Testis (tissue), 3 donors: ENCODE results near the gene CYBA. TPM values are rescaled to one million over a fixed set of nuclear protein-coding genes. Genes with fewer than 3 reads are reported as not detected.
A peak's percentile ranks its signal among the peaks of the same experiment; 100 is the strongest.

Experiments used
- DNase-seq: peaks from one replicate; pipeline ENCODE4 v3.0.0-alpha.2; 2019
- H3K27ac ChIP-seq, 2 donors: fragments of 200-600 bp; sonication (generic); one replicate each; pipeline ENCODE4 v1.5.1; 2019
- H3K27me3 ChIP-seq: fragments of 200-600 bp; sonication (generic); one replicate; pipeline ENCODE4 v1.5.1; 2019
- H3K36me3 ChIP-seq: fragments of 200-600 bp; sonication (generic); one replicate; pipeline ENCODE4 v1.5.1; 2017; ENCODE audit warnings: low read depth; ENCODE audit errors: missing control alignments
- H3K4me1 ChIP-seq: fragments of 200-600 bp; sonication (generic); one replicate; pipeline ENCODE4 v1.5.1; 2019
- H3K4me3 ChIP-seq, 2 donors: fragments of 200-600 bp; sonication (generic); one replicate each; pipeline ENCODE4 v1.5.1; 2017 to 2019
- H3K9me3 ChIP-seq: fragments of 200-600 bp; sonication (generic); one replicate; pipeline ENCODE4 v1.5.1; 2017
- CTCF ChIP-seq, 3 experiments: fragments of 450-650 bp in 2 of 3; fragments of 200-600 bp in 1 of 3; sonication (generic) in 1 of 3; IDR thresholded peaks; one replicate each; pipeline ENCODE4 v1.5.1; 2016 to 2019; ENCODE audit warnings: antibody characterized with exemption in 3 of 3, mild to moderate bottlenecking in 2 of 3, moderate library complexity in 1 of 3
- POLR2A ChIP-seq: fragments of 450-650 bp; IDR thresholded peaks from one replicate; pipeline ENCODE4 v1.6.1; 2017; ENCODE audit warnings: antibody characterized with exemption, mild to moderate bottlenecking, moderate library complexity
- WGBS, 2 donors: methylation state at CpG; one replicate each; pipeline ENCODE4 v1.1.5; 2018; 5-methylcytosine and 5-hydroxymethylcytosine counted together
- intact Hi-C: fragments of 100-400 bp; cut with DNase I; formaldehyde crosslinking; loops from one replicate; pipeline ENCODE4 v1.15.1; 2023; ENCODE audit warnings: low total_unique reads
- polyA plus RNA-seq: library from polyadenylated mRNA; stranded (reverse); fragments of 350-450 nt; fragmentation: Illumina TruSeq; extraction: RNeasy Lipid Tissue Mini Kit (QIAGEN cat#74804); gene quantifications from one replicate; pipeline ENCODE4 v1.2.3, GENCODE V29; 2014; ENCODE audit warnings: low read depth, low replicate concordance; ENCODE audit not compliant: insufficient read depth
- total RNA-seq, 2 donors: library from RNA; depleted of rRNA; stranded (reverse); fragments of >200 nt; gene quantifications; one replicate each; pipeline ENCODE4 v1.2.3, GENCODE V29; 2016

CYBA gene
- total and polyA plus RNA-seq, 3 donors from 2014 or later = 11.7 to 40.0 (median 34.9) TPM

GRCh38 chr16:88651276-88651988, 579 bp upstream of the CYBA start:
- no peak for DNase-seq
- 30 to 64% methylated on average over 2 to 24 of the region's 24 CpGs for WGBS, 2 donors
- no peaks in the 10 kb centered on the region for H3K9me3 ChIP-seq
- peak overlapping the region; percentile 47 to 65 for H3K4me3 ChIP-seq
- H3K36me3 ChIP-seq = no peaks in the 10 kb centered on the region
- H3K27me3 ChIP-seq = no peaks in the 10 kb centered on the region
- H3K4me1 ChIP-seq = peaks cover 5% of the 10 kb centered on the region
- intact Hi-C loops = no loop called here
- TF ChIP-seq POLR2A (no peak), CTCF (IDR thresholded peaks at IDR 0.05) (no peak)
- H3K27ac ChIP-seq = no peak overlapping the region

- H3K4me3 ChIP-seq = peak overlapping the region; percentile 47 to 65
- no peak for DNase-seq
- no peaks in the 10 kb centered on the region for H3K27me3 ChIP-seq
- H3K36me3 ChIP-seq = no peaks in the 10 kb centered on the region
- H3K9me3 ChIP-seq = no peaks in the 10 kb centered on the region
- H3K27ac ChIP-seq = peak overlapping the region in 1 of 2 donors; percentile 30
- H3K4me1 ChIP-seq = peaks cover 5% of the 10 kb centered on the region
- intact Hi-C loops = no loop called here
- no peak for TF ChIP-seq CTCF (IDR thresholded peaks at IDR 0.05)
- no peak for TF ChIP-seq POLR2A
- 21 to 45% methylated on average over 19 to 36 of the region's 37 CpGs for WGBS, 2 donors
Measured at GRCh38 chr16:88649924-88650748, 717 bp downstream of the CYBA start.

- DNase-seq = no peak
- Histone ChIP-seq H3K27me3 (no peaks in the 10 kb centered on the region), H3K4me3 (no peak overlapping the region), H3K36me3 (no peaks in the 10 kb centered on the region), H3K27ac (no peak overlapping the region), H3K9me3 (no peaks in the 10 kb centered on the region), H3K4me1 (peaks cover 5% of the 10 kb centered on the region)
- TF ChIP-seq POLR2A (no peak), CTCF (IDR thresholded peaks at IDR 0.05) (no peak)
- intact Hi-C loops = no loop called here
- WGBS, 2 donors = 80 to 82% methylated on average over 9 to 20 of the region's 20 CpGs
Measured at GRCh38 chr16:88649195-88649923, 1.5 kb downstream of the CYBA start.

GRCh38 chr16:88647178-88648070, 3.4 kb downstream of the CYBA start:
- intact Hi-C loops = no loop called here
- Histone ChIP-seq H3K4me3 (no peak overlapping the region), H3K9me3 (no peaks in the 10 kb centered on the region), H3K27me3 (no peaks in the 10 kb centered on the region), H3K27ac (no peak overlapping the region), H3K4me1 (peaks cover 5% of the 10 kb centered on the region), H3K36me3 (no peaks in the 10 kb centered on the region)
- 96 to 98% methylated on average over 8 to 17 of the region's 22 CpGs for WGBS, 2 donors
- TF ChIP-seq POLR2A = no peak
- no peak for DNase-seq
